CD14-positive monocyte (primary cell): ENCODE results near the gene GTPBP4. TPM values are rescaled to one million over a fixed set of nuclear protein-coding genes. Genes with fewer than 3 reads are reported as not detected.

Experiments
- DNase-seq, 3 donors: peaks; one replicate each; pipeline ENCODE4 v3.0.0-alpha.2; 2011 to 2022
- H2AFZ ChIP-seq: 2 replicates; pipeline ENCODE4 v1.6.0; 2012; ENCODE audit warnings: mild to moderate bottlenecking, low read depth, low read length, inconsistent platforms; ENCODE audit not compliant: insufficient read depth, poor library complexity, severe bottlenecking
- H3K27ac ChIP-seq, 2 donors: 1 replicate in 1 of 2; 2 replicates in 1 of 2; pipeline ENCODE4 v1.5.1; 2012 to 2013; ENCODE audit warnings: low read length in 2 of 2, control low read depth in 1 of 2, inconsistent platforms in 1 of 2, low read depth in 1 of 2, mild to moderate bottlenecking in 1 of 2
- H3K27me3 ChIP-seq, 2 donors: one replicate each; pipeline versions ENCODE4 v1.6.0 to v1.6.1; 2011 to 2013; ENCODE audit warnings: low read length in 2 of 2; ENCODE audit not compliant: control insufficient read depth in 2 of 2, insufficient read depth in 2 of 2
- H3K36me3 ChIP-seq, 2 donors: replicated peaks in 1 of 2; 1 replicate in 1 of 2; 2 replicates in 1 of 2; pipeline versions ENCODE4 v1.5.1 to v1.6.1; 2012 to 2013; ENCODE audit warnings: low read length in 2 of 2, control low read depth in 1 of 2, inconsistent platforms in 1 of 2, mild to moderate bottlenecking in 1 of 2; ENCODE audit not compliant: insufficient read depth in 2 of 2, control insufficient read depth in 1 of 2
- H3K4me1 ChIP-seq, 2 donors: 1 replicate in 1 of 2; 2 replicates in 1 of 2; pipeline versions ENCODE4 v1.5.1 to v1.6.1; 2012 to 2013; ENCODE audit warnings: low read length in 2 of 2, control low read depth in 1 of 2, inconsistent platforms in 1 of 2, mild to moderate bottlenecking in 1 of 2, moderate library complexity in 1 of 2; ENCODE audit not compliant: insufficient read depth in 2 of 2, control insufficient read depth in 1 of 2
- H3K4me2 ChIP-seq: replicated peaks from 2 replicates; pipeline ENCODE3; 2012; ENCODE audit warnings: low read length, moderate library complexity, mild to moderate bottlenecking; ENCODE audit not compliant: poor library complexity, severe bottlenecking; ENCODE audit errors: extremely low read depth
- H3K4me3 ChIP-seq, 3 experiments: fragments of 200-600 bp in 1 of 3; sonication (generic) in 1 of 3; replicated peaks in 1 of 3; 1 replicate in 2 of 3; 2 replicates in 1 of 3; pipeline ENCODE4 v1.5.1; 2011 to 2013; ENCODE audit warnings: low read length in 3 of 3, mild to moderate bottlenecking in 3 of 3, control low read depth in 2 of 3, low read depth in 2 of 3, inconsistent platforms in 1 of 3, moderate library complexity in 1 of 3
- H3K79me2 ChIP-seq: 2 replicates; pipeline ENCODE4 v1.6.0; 2012; ENCODE audit warnings: mild to moderate bottlenecking, control low read depth, inconsistent platforms, low read length, moderate library complexity; ENCODE audit not compliant: insufficient read depth
- H3K9ac ChIP-seq: 2 replicates; pipeline ENCODE4 v1.6.0; 2017; ENCODE audit warnings: low read length, mild to moderate bottlenecking; ENCODE audit not compliant: insufficient read depth, poor library complexity, severe bottlenecking
- H3K9me3 ChIP-seq, 2 donors: replicated peaks in 1 of 2; 1 replicate in 1 of 2; 2 replicates in 1 of 2; pipeline versions ENCODE4 v1.5.1 to v1.6.1; 2012 to 2013; ENCODE audit warnings: low read length in 2 of 2, control low read depth in 1 of 2; ENCODE audit not compliant: control insufficient read depth in 1 of 2, insufficient read depth in 1 of 2
- H4K20me1 ChIP-seq: 2 replicates; pipeline ENCODE4 v1.6.0; 2012; ENCODE audit warnings: mild to moderate bottlenecking, low read length, control low read depth, moderate library complexity; ENCODE audit not compliant: insufficient read depth
- H3K27ac Mint-ChIP-seq, 7 donors: one replicate each; pipeline ENCODE4 v1.8.0; 2020; ENCODE audit warnings: mild to moderate bottlenecking in 7 of 7, mixed read lengths in 7 of 7, moderate library complexity in 6 of 7, inconsistent platforms in 2 of 7
- H3K27me3 Mint-ChIP-seq, 3 donors: one replicate each; pipeline ENCODE4 v1.8.0; 2021 to 2022; ENCODE audit warnings: low read depth in 3 of 3, mild to moderate bottlenecking in 3 of 3, mixed read lengths in 3 of 3, moderate library complexity in 3 of 3, inconsistent platforms in 1 of 3
- H3K36me3 Mint-ChIP-seq, 2 donors: one replicate each; pipeline ENCODE4 v1.8.0; 2020; ENCODE audit warnings: mixed read lengths in 2 of 2, inconsistent platforms in 1 of 2, mild to moderate bottlenecking in 1 of 2
- H3K4me1 Mint-ChIP-seq: one replicate; pipeline ENCODE4 v1.8.0; 2020; ENCODE audit warnings: mild to moderate bottlenecking, mixed read lengths
- H3K4me3 Mint-ChIP-seq, 2 donors: one replicate each; pipeline ENCODE4 v1.8.0; 2020; ENCODE audit warnings: mild to moderate bottlenecking in 2 of 2, mixed read lengths in 2 of 2, moderate library complexity in 1 of 2
- H3K9me3 Mint-ChIP-seq, 7 donors: one replicate each; pipeline ENCODE4 v1.8.0; 2020 to 2022; ENCODE audit warnings: mixed read lengths in 7 of 7, mild to moderate bottlenecking in 6 of 7, moderate library complexity in 6 of 7, inconsistent platforms in 2 of 7
- WGBS: methylation state at CpG from one replicate; pipeline ENCODE4 v1.1.5; 2013; ENCODE audit warnings: missing lambda C conversion rate; ENCODE audit not compliant: insufficient coverage; 5-methylcytosine and 5-hydroxymethylcytosine counted together
- intact Hi-C, 2 donors: fragments of 100-400 bp; cut with micrococcal nuclease; formaldehyde crosslinking; loops; one replicate each; pipeline versions ENCODE4 v1.15.0 to v1.15.1; 2023
- polyA plus RNA-seq, 3 donors: library from polyadenylated mRNA; depleted of rRNA in 1 of 3; unstranded in 2 of 3; stranded (reverse) in 1 of 3; fragments of 300-500 nt in 2 of 3; fragments of >200 nt in 1 of 3; fragmentation: Illumina TruSeq in 2 of 3; gene quantifications; 1 replicate in 2 of 3; 2 replicates in 1 of 3; pipeline ENCODE4 v1.2.3, GENCODE V29; 2012 to 2021
- TF ChIP-seq, protein P1 (sequence below): fragments of 200-600 bp; IDR thresholded peaks from one replicate; pipeline ENCODE4 v1.8.0; 2022; ENCODE audit warnings: antibody characterized with exemption, mild to moderate bottlenecking

GTPBP4 gene
- polyA plus RNA-seq, 3 donors = 9.9 to 16.1 (median 12.2) TPM

- Histone ChIP-seq H3K27me3 (no peaks in the 10 kb centered on the region), H3K4me1 (peaks cover 11 to 21% of the 10 kb centered on the region in 2 donors), H2AFZ (no peak overlapping the region), H3K27ac (peak overlapping the region in 1 of 2 donors; percentile 59), H3K79me2 (peaks cover 92% of the 10 kb centered on the region), H3K4me3 (no peak overlapping the region), H3K9ac (no peak overlapping the region), H4K20me1 (peaks cover 86% of the 10 kb centered on the region), H3K4me2 (no peak overlapping the region), H3K36me3 (peaks cover 22 to 36% of the 10 kb centered on the region in 2 donors), H3K9me3 (no peaks in the 10 kb centered on the region)
- Mint-ChIP-seq H3K4me1 (peaks cover 32% of the 10 kb centered on the region), H3K9me3 (no peaks in the 10 kb centered on the region), H3K27ac (peak overlapping the region in 4 of 7 donors; percentile 2 to 75 (median 20)), H3K4me3 (no peak overlapping the region), H3K36me3 (peaks cover 33 to 38% of the 10 kb centered on the region in 2 donors), H3K27me3 (no peaks in the 10 kb centered on the region)
- TF ChIP-seq, protein P1, sequence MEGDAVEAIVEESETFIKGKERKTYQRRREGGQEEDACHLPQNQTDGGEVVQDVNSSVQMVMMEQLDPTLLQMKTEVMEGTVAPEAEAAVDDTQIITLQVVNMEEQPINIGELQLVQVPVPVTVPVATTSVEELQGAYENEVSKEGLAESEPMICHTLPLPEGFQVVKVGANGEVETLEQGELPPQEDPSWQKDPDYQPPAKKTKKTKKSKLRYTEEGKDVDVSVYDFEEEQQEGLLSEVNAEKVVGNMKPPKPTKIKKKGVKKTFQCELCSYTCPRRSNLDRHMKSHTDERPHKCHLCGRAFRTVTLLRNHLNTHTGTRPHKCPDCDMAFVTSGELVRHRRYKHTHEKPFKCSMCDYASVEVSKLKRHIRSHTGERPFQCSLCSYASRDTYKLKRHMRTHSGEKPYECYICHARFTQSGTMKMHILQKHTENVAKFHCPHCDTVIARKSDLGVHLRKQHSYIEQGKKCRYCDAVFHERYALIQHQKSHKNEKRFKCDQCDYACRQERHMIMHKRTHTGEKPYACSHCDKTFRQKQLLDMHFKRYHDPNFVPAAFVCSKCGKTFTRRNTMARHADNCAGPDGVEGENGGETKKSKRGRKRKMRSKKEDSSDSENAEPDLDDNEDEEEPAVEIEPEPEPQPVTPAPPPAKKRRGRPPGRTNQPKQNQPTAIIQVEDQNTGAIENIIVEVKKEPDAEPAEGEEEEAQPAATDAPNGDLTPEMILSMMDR = no peak
- 50% methylated on average over 3 of the region's 10 CpGs for WGBS
- intact Hi-C loops = no loop called here
- DNase-seq = no peak
These were observed 80.4 kb downstream of the GTPBP4 start for GRCh38 chr10:1068380-1069361.

Other genes with a start within 250 kb of the GTPBP4 start
- gene LARP4B, start 56.7 kb upstream of the GTPBP4 start, polyA plus RNA-seq = 10 to 100 TPM; 17.2 to 52.3 (median 33.0) TPM
- gene IDI2, start 37.4 kb downstream of the GTPBP4 start, polyA plus RNA-seq = not detected
- 100 to 1,000 TPM in 1 of 3 donors, 10 to 100 TPM in 2; 35.0 to 139 (median 46.9) TPM for gene IDI1, start 60.7 kb downstream of the GTPBP4 start, polyA plus RNA-seq
- 10 to 100 TPM in 1 of 3 donors, 1 to 10 TPM in 2; 7.1 to 33.6 (median 8.6) TPM for gene WDR37, start 68.0 kb downstream of the GTPBP4 start, polyA plus RNA-seq